MG63 (cell line): ENCODE data around the gene GTPBP4. TPM values are rescaled to one million over a fixed set of nuclear protein-coding genes. Genes with fewer than 3 reads are reported as not detected.
"Not testable (repeated sequence)": the region's sequence is repeated elsewhere in the genome, so short reads cannot be mapped to it uniquely, and the experiment has no call there.

Experiments used
- DNase-seq: peaks from one replicate; pipeline ENCODE4 v3.0.0-alpha.2; 2020
- H3K27me3 ChIP-seq: fragments of 250-450 bp; sonication (Bioruptor Pico); 2 replicates; pipeline ENCODE4 v1.5.1; 2020; ENCODE audit warnings: mild to moderate bottlenecking, moderate library complexity
- H3K36me3 ChIP-seq: fragments of 250-450 bp; sonication (Bioruptor Pico); 2 replicates; pipeline ENCODE4 v1.5.1; 2020; ENCODE audit warnings: mild to moderate bottlenecking, moderate library complexity
- H3K4me3 ChIP-seq: fragments of 250-450 bp; sonication (Bioruptor Pico); 2 replicates; pipeline ENCODE4 v1.5.1; 2020; ENCODE audit warnings: mild to moderate bottlenecking, moderate library complexity
- H3K9me3 ChIP-seq: fragments of 250-450 bp; sonication (Bioruptor Pico); 2 replicates; pipeline ENCODE4 v1.5.1; 2020; ENCODE audit warnings: mild to moderate bottlenecking, moderate library complexity
- total RNA-seq: library from RNA; depleted of rRNA; stranded (reverse); fragments of >200 nt; shearing (Covaris generic); gene quantifications from 2 replicates; pipeline ENCODE4 v1.2.3, GENCODE V29; 2014; ENCODE audit warnings: low replicate concordance

The GTPBP4 gene
- total RNA-seq, 1 experiment from 2014 or later, result 71.2 TPM

DNA sequence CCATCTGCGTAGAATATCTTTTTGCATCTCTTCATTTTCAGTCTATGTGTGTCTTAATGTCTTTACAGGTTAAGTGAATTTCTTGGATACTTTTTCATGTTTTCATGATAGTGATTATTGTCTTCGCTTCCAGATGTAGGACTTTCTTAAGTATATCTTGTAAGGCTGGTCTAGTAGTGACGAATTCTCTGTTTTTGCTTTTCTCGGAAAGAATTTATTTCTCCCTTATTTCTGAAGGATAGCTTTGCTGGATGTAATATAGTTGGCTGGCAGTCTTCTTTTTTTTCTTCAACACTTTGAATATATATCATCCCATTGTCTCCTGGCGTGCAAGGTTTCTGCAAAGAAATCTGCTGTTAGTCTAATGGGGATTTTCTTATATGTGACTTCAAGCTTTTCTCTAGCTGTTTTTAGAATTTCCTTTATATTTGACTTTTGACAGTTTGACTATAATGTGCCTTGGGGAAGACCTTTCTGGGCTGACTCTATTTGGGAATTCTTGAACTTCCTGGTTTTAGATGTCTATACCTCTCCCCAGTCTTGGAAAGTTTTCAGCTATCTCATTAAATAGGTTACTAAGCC, 14.3 kb downstream of the GTPBP4 start:
- Histone ChIP-seq H3K27me3 (no peaks in the 10 kb centered on the region), H3K4me3 (no peak overlapping the region), H3K36me3 (peaks cover 100% of the 10 kb centered on the region), H3K9me3 (0 out of 2 replicates have a peak, but pooled peaks cover 3% of the 10 kb centered on the region)
- DNase-seq, result no peak

DNA sequence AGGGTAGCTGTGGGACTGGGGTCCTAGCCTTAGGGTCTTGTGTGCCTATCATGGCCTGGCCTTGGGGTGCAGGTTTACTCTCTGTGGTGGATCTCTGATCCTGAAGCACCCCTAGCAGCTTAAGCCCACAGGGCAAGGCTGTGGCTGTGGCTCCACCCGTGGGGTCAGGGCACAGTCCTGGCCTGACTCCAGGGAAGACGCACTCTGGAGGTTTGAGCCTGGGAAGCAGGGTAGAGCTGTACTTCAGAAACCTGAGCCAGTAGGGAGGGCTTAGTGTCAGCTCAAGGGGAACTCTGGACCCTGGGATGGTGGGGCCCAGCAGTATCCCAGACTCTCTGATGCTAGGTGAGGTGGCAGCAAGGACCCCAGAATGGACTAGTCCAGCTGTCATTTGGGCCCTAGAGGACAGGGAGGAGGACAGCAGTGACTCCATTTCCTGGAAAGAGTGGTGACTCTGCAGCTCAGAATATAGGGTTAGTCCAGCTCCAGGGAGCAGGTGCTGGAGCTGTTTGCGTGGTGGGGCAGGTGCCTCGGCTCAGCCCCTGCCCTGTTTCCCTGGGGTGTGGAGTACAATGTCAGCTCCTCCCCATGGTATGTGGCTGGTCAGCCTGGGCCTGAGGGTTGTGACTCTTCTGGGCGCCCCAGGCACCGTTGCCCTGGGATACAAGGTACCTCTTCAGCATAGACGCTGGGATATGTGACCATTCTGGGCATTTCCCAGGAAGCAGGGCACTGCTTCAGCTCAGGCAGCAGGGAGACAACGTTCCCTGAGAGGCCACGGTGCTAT, 15.8 kb downstream of the GTPBP4 start:
- DNase-seq, result no peak
- H3K9me3 ChIP-seq, result 0 out of 2 replicates have a peak, but pooled peaks cover 3% of the 10 kb centered on the region
- no peaks in the 10 kb centered on the region for H3K27me3 ChIP-seq
- H3K4me3 ChIP-seq, result no peak overlapping the region
- peaks cover 100% of the 10 kb centered on the region for H3K36me3 ChIP-seq

DNA sequence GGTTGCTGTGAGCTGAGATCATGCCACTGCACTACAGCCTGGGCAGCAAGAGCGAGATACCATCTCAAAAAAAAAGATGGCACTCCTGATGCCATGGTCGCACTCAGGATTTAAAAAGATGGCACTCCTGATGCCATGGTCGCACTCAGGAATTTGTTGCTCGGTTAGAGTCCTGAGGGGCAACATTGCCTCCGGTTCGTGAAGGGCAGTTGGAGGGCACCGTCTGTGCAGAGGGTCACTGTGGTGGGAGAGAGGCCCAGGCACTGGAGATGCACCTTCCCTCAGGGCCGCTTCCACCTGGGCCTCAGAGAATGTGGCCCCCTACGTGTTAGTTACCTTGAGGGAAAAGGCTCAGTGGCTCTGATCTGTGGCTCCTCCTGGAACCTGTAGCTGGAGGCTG, 18.3 kb downstream of the GTPBP4 start:
- no peaks in the 10 kb centered on the region for H3K27me3 ChIP-seq
- H3K36me3 ChIP-seq, result peaks cover 92% of the 10 kb centered on the region
- H3K4me3 ChIP-seq, result no peak overlapping the region
- no peak for DNase-seq
- H3K9me3 ChIP-seq, result 0 out of 2 replicates have a peak, but pooled peaks cover 3% of the 10 kb centered on the region

DNA sequence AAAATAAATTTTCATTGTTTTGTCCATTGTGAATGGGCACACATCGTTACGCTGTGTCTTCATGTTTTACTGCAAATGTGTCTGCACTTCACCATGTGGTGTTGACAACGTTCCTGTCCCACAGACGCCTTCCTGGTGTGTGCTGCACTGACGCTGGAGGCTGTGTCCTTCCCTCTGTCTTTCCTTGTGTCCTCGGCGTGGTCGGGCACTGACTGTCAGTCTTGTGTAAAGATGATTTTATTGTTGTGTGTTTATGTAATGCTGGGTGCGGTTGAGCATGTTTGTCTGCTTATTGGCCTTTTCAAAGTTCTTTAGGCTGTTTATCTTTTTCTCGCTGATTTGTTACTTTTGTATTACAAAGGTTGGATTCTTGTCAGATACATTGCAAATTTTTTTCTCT, 19.3 kb downstream of the GTPBP4 start:
- no peak for DNase-seq
- Histone ChIP-seq H3K36me3 (peaks cover 92% of the 10 kb centered on the region), H3K4me3 (no peak overlapping the region), H3K9me3 (no peaks in the 10 kb centered on the region), H3K27me3 (no peaks in the 10 kb centered on the region)

DNA sequence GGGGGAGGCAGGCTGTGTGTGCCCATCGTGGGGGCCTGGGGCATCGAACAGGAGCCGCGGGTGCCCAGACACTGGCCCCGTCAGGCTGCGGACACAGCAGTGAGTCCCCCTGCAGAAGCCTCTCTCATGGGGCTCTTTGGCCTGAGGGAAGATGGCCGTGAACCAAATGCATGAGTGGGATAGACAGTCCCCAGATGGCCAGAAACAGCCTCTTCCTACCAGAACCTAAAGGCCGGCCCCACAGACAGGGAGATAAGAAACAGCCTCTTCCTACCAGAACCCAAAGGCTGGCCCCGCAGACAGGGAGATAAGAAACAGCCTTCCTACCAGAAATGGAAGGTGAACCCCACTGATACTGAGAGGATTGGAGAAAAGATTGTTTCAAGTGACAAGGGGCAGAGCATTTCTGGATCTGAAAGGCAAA, 20.8 kb downstream of the GTPBP4 start:
- Histone ChIP-seq H3K27me3 (no peaks in the 10 kb centered on the region), H3K36me3 (peaks cover 92% of the 10 kb centered on the region), H3K4me3 (no peak overlapping the region), H3K9me3 (no peaks in the 10 kb centered on the region)
- no peak for DNase-seq

DNA sequence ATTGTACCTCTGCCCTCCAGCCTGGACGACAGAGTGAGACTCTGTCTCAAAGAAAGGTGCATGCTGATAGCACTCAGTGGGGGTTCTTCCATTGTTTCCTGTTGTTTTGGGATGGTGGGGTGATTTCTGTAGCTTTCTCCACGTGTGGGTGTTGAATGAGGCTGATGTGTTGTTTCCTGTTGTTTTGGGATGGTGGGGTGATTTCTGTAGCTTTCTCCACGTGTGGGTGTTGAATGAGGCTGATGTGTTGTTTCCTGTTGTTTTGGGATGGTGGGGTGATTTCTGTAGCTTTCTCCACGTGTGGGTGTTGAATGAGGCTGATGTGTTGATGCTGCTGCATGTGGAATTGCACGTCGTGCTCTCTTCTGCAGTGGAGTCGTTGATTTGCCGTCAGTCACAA, 21.7 kb downstream of the GTPBP4 start:
- H3K9me3 ChIP-seq, H3K27me3 ChIP-seq, DNase-seq, H3K4me3 ChIP-seq: not testable (repeated sequence)
- peaks cover 91% of the 10 kb centered on the region for H3K36me3 ChIP-seq

DNA sequence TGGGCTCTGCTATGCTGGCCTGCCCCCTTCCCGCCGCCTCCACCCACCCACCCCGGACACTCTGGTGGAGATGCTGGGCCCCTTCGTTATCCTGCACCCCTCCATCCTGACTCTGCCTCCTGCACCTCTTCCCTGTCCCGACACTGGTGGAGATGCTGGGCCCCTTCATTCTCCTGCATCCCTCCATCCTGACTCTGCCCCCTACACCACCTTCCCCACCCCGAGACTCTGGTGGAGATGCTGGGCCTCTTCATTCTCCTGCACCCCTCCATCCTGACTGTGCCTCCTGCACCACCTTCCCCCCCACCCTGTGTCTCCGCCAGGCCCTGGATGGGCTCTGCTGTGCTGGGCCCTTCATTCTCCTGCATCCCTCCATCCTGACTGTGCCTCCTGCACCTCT, 22.5 kb downstream of the GTPBP4 start:
- peaks cover 86% of the 10 kb centered on the region for H3K36me3 ChIP-seq

DNA sequence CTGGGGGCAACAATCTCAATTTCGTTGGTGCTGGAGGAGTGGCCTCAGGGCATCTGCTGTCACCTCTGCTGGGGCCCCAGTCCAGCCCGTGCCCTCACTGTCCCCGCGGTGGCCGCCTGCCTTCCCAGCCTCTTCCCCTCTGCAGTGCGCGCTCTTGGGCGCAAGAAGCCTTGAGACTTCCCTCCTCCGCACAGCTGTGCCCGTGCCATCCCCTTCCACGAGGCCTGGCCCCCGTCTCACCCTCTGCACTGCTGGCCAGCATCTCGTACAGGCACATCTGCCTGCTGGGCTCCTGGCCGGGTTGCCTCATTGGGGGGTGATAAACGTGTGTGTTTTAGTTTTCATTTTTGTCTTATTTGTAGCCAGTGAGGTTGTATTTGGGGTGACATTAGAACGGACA, 23.5 kb downstream of the GTPBP4 start:
- H3K27me3 ChIP-seq, result no peaks in the 10 kb centered on the region
- no peaks in the 10 kb centered on the region for H3K9me3 ChIP-seq
- no peak overlapping the region for H3K4me3 ChIP-seq
- no peak for DNase-seq
- peaks cover 85% of the 10 kb centered on the region for H3K36me3 ChIP-seq

More for the DNA sequence above, 22.5 kb downstream of the GTPBP4 start:
- DNase-seq, result no peak
- Histone ChIP-seq H3K27me3 (no peaks in the 10 kb centered on the region), H3K9me3 (no peaks in the 10 kb centered on the region), H3K4me3 (no peak overlapping the region)

DNA sequence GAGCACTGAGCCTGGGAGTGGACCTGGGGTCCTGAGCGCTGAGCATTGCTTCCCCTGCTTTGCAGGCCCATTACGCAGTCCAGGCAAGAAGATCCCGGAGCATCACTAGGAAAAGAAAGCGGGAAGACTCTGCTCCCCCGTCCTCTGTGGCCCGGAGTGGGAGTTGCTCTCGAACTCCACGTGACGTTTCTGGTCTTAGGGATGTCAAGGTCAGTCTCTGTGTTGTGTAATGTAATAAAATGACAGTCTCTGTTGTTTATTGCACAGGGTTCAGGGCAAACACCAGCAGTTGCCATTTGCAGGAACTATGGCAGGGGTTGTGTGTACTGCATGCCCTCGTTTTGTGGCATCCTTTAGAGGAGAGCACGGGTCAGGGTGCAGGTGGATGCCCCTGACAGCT, 27.5 kb downstream of the GTPBP4 start:
- Histone ChIP-seq H3K36me3 (peaks cover 80% of the 10 kb centered on the region), H3K27me3 (no peaks in the 10 kb centered on the region), H3K9me3 (no peaks in the 10 kb centered on the region), H3K4me3 (no peak overlapping the region)
- no peak for DNase-seq

DNA sequence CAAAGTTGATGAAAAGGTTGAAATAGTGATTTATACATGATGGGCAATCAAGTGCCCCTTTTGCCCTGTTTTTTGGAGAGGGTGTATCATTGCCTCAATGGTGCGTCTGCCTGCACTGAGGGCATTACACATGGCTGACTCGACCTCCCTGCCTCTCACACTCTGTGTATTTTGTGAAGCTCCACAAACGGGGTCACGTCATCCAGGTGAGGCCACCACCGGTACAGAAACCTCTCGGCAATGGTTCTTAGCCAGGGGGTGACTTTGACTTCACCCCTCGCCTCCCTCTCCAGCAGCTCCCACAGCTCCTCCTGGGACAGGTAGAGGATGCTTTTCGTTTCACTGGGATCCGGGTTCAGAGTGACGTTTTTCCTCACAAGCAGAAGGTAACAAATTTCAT, 31.1 kb downstream of the GTPBP4 start:
- peaks cover 47% of the 10 kb centered on the region for H3K36me3 ChIP-seq
- DNase-seq, result no peak

DNA sequence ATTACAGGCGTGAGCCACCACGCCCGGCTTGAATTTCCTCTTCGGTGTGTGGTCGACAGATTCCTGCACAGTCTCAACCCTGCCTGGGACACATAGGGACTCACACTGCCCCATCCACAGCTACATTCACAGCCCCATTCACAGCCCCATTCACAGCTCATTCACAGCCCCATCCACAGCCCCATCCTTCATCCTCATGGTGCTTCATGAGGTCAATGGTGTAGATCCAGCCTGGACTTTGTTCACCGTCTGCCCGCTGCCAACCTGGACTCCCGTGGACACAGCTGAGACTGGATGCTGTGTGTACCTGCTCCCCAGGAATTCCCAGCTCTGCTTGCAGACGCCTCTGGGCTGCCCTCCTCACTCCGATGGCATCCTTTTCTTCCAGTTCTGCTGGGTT, 32.2 kb downstream of the GTPBP4 start:
- Histone ChIP-seq H3K9me3 (no peaks in the 10 kb centered on the region), H3K4me3 (no peak overlapping the region), H3K27me3 (no peaks in the 10 kb centered on the region), H3K36me3 (peaks cover 41% of the 10 kb centered on the region)
- no peak for DNase-seq

More for the DNA sequence above, 31.1 kb downstream of the GTPBP4 start:
- H3K9me3 ChIP-seq, result no peaks in the 10 kb centered on the region
- H3K4me3 ChIP-seq, result no peak overlapping the region
- no peaks in the 10 kb centered on the region for H3K27me3 ChIP-seq

DNA sequence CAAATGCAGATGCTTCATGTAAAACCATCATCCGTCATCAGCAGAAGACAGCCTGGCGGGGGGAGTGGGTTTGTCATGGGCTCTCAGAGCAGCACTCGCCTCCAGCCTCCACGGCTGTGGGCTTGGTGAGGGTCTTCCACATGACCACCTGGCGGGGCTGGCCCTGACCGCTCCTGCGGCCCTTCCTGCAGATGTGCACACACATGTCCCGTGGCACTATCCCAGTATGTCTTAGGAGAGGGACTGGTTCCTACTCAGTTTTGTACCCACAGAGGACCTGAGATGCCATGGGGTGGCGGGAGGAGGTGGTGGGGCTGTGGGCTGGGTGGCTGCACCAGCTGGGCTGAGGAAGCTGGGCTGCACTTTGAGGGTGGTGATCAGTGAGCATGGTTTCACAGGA, 32.7 kb downstream of the GTPBP4 start:
- Histone ChIP-seq H3K4me3 (no peak overlapping the region), H3K36me3 (peaks cover 37% of the 10 kb centered on the region), H3K9me3 (no peaks in the 10 kb centered on the region), H3K27me3 (no peaks in the 10 kb centered on the region)
- no peak for DNase-seq

DNA sequence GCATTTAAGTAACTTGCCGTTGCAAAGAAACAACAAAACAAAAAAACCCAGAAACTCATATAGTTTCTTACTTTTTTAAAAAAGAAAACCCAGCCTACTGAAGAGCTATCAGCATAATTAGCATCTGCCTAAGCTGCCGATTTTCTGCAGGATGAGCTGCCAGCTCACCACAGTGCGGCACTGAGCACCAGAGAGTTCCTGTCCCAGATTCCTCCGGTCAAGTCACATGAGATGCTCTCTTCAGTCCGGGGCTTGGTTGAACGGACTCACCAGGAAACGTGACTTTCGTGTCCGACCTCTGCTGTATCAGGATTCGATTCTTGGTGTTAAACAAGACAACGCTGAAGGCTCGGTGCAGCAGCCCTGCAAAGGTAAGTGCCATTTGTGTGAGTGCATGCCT, 34.2 kb downstream of the GTPBP4 start:
- no peaks in the 10 kb centered on the region for H3K9me3 ChIP-seq
- peaks cover 24% of the 10 kb centered on the region for H3K36me3 ChIP-seq
- H3K4me3 ChIP-seq, result no peak overlapping the region
- H3K27me3 ChIP-seq, result no peaks in the 10 kb centered on the region
- DNase-seq, result no peak

DNA sequence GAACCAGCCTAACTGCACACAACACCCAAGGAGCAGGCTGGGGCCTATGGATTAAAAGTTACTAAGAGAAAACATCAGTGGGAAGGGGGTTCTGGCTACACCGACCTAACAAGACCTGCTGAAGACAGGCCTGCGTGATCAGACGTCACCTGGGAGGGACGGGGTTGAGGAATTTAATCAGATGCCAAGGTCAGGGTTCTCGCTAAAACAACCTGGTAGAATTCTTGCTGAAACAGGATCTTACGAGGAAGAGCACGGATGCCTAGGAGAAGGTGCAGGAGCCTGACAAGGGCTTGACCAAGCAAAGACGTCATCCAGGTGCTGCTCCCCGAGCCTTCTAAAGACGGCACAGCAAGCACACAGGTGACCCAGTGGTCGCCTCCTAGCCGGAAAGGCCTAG, 35.9 kb downstream of the GTPBP4 start:
- Histone ChIP-seq H3K36me3 (peaks cover 9% of the 10 kb centered on the region), H3K4me3 (no peak overlapping the region), H3K27me3 (no peaks in the 10 kb centered on the region), H3K9me3 (no peaks in the 10 kb centered on the region)
- DNase-seq, result no peak

DNA sequence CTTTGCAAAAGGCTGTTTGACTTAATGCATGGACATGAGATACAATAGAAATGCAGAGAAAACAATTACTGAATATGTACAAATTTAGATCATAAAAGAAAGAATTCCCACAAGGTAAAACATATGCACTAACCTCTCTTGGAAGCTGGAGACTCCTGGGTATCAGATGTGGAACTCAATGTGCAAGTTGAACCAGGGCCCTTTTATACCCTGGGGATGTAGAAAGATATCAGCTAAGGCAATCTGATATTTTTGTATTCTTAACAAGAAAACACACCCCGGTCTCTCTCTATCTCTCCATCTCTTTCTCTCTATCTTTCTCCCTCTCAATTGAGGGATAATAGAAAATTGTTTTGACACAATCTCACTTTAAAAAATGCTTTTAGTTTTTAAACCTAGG, 37.4 kb downstream of the GTPBP4 start, which contains the start of gene IDI2:
Gene IDI2 (minus strand): TSS at position 177 of the 400 bp plus-strand sequence. CDS start 1,136 bp downstream, outside the sequence.
- Histone ChIP-seq H3K4me3 (no peak within 1 kb of the TSS), H3K9me3 (no peaks in the 10 kb centered on the region), H3K36me3 (no peaks in the 10 kb centered on the region; the same call in 1 of the 2 replicates), H3K27me3 (no peaks in the 10 kb centered on the region)
- DNase-seq, result no peak

DNA sequence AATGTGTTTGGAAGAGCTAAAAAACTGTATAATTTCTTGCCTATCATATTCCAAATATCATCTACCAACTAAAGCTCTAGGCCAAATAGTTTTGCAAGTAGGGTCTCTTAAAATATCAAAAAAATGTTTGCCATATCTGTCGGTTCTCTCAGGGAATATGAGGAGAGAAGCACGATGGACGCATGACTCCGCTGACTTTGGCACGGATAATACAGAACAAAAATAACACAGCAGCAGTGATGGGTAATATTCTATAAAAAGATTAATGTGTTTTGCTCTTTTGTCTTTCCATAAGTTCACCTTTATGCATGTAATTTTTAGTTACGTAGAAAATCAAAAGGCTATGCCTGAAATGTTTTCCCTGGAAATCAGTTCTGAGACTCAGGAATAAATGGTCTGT, 38.3 kb downstream of the GTPBP4 start:
- Histone ChIP-seq H3K9me3 (no peaks in the 10 kb centered on the region), H3K36me3 (no peaks in the 10 kb centered on the region), H3K27me3 (no peaks in the 10 kb centered on the region), H3K4me3 (no peak overlapping the region)
- DNase-seq, result no peak

DNA sequence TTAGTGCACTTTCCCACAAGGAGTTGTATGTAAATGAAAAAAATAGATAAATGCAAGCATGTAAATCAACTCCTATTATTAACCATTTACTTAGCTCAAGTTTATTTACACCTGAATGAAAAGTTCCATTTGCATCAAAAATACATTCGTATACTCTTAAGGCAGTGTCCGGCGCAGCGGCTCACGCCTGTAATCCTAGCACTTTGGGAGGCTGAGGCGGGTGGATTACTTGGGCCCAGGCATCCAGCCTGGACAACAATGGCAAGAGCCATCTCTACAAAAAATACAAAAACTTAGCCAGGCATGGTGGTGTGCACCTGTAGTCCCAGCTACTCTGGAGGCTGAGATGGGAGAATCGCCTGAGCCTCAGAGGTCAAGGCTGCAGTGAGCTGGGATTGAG, 41.6 kb downstream of the GTPBP4 start:
- Histone ChIP-seq H3K36me3 (no peaks in the 10 kb centered on the region), H3K4me3 (no peak overlapping the region), H3K27me3 (no peaks in the 10 kb centered on the region), H3K9me3 (no peaks in the 10 kb centered on the region)
- DNase-seq, result no peak

DNA sequence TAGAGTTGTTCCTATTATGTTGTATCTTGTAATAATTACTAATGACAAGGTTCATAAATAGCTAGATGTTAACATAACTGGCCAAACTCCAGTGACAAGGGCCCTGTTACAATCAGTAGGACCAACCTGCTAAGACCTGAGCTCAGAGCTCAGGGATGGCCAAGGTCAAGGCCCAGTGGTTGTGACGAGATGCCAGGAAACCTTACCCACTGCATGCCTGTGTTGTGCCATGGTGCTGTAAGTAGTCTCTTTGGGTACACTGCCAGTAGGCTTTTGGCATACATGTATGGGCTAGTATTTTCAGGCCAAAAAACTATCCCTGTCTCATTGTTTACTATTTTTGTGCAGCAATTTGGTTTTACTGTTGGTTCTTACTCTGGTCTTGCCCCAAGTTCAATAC, 45.4 kb downstream of the GTPBP4 start:
- no peaks in the 10 kb centered on the region for H3K27me3 ChIP-seq
- H3K9me3 ChIP-seq, result no peaks in the 10 kb centered on the region
- DNase-seq, result no peak
- H3K36me3 ChIP-seq, result peaks cover 2% of the 10 kb centered on the region; the same call in 1 of the 2 replicates
- no peak overlapping the region for H3K4me3 ChIP-seq
